ENCODE results near the gene DHDH.
"Not testable (repeated sequence)": the region's sequence is repeated elsewhere in the genome, so short reads cannot be mapped to it uniquely, and the experiment has no call there.

The DHDH gene

GRCh38 chr19:48933382-48933932 lies at the start of gene DHDH:
Gene DHDH (plus strand): TSS chr19:48933699. CDS start chr19:48933722, 23 bp downstream.
- DNase-seq (ENCODE audit: low spot score): peak; percentile 41

- DNase-seq (ENCODE audit: low spot score): no peak
These were observed 49.8 kb upstream of the DHDH start for GRCh38 chr19:48883726-48884125.

- no peak for DNase-seq (ENCODE audit: low spot score)
These were observed 45.5 kb upstream of the DHDH start for GRCh38 chr19:48887861-48888612.

GRCh38 chr19:48889496-48889895 lies 44.0 kb upstream of the DHDH start:
- not testable (repeated sequence) for DNase-seq (ENCODE audit: low spot score)

- DNase-seq (ENCODE audit: low spot score): no peak
These were observed 42.9 kb upstream of the DHDH start for GRCh38 chr19:48890551-48890950.

- DNase-seq (ENCODE audit: low spot score): no peak
These were observed 38.3 kb upstream of the DHDH start for GRCh38 chr19:48895226-48895625.

- DNase-seq (ENCODE audit: low spot score): no peak
These were observed 37.2 kb upstream of the DHDH start for GRCh38 chr19:48896191-48896720.

- DNase-seq (ENCODE audit: low spot score): no peak
These were observed 36.3 kb upstream of the DHDH start for GRCh38 chr19:48897181-48897580.

GRCh38 chr19:48899386-48899749 lies 34.1 kb upstream of the DHDH start:
- DNase-seq (ENCODE audit: low spot score): not testable (repeated sequence)

GRCh38 chr19:48899781-48900476 lies 33.6 kb upstream of the DHDH start, which contains the start of gene NUCB1:
Gene NUCB1 (plus strand): TSS chr19:48900312. CDS start chr19:48900797, 485 bp downstream.
- peak; percentile 100 for DNase-seq (ENCODE audit: low spot score)

GRCh38 chr19:48900477-48901406 lies 32.8 kb upstream of the DHDH start:
- peak; percentile 75 for DNase-seq (ENCODE audit: low spot score)

- not testable (repeated sequence) for DNase-seq (ENCODE audit: low spot score)
These were observed 31.2 kb upstream of the DHDH start for GRCh38 chr19:48902291-48902690.

GRCh38 chr19:48903788-48904187 lies 29.7 kb upstream of the DHDH start:
- not testable (repeated sequence) for DNase-seq (ENCODE audit: low spot score)

GRCh38 chr19:48905664-48906063 lies 27.8 kb upstream of the DHDH start:
- DNase-seq (ENCODE audit: low spot score): no peak

GRCh38 chr19:48906324-48906723 lies 27.2 kb upstream of the DHDH start:
- DNase-seq (ENCODE audit: low spot score): no peak

- no peak for DNase-seq (ENCODE audit: low spot score)
These were observed 25.8 kb upstream of the DHDH start for GRCh38 chr19:48907671-48908070.

GRCh38 chr19:48909424-48910077 lies 23.9 kb upstream of the DHDH start:
- DNase-seq (ENCODE audit: low spot score): not testable (repeated sequence)

- DNase-seq (ENCODE audit: low spot score): no peak
These were observed 22.7 kb upstream of the DHDH start for GRCh38 chr19:48910803-48911202.

- peak; percentile 35 for DNase-seq (ENCODE audit: low spot score)
These were observed 20.2 kb upstream of the DHDH start for GRCh38 chr19:48913114-48913889.

- DNase-seq (ENCODE audit: low spot score): no peak
These were observed 19.3 kb upstream of the DHDH start for GRCh38 chr19:48914181-48914580.

Measured in COLO829 (cell line).